Natural killer cell treated with Interleukin-12 subunit alpha and Interleukin-12 subunit beta and Interleukin-15 and Interleukin-18, amount 100 ng/mL, for 72 hours (primary cell): ENCODE results near the gene SLAIN2. TPM values are rescaled to one million over a fixed set of nuclear protein-coding genes. Genes with fewer than 3 reads are reported as not detected.

Experiments
- total RNA-seq, 2 donors: library from RNA; stranded (reverse); gene quantifications; one replicate each; pipeline ENCODE4 v1.2.3, GENCODE V29; 2022

Gene SLAIN2
- total RNA-seq, 2 donors from 2014 or later = 42.4 to 89.3 TPM

Other genes with a start within 250 kb of the SLAIN2 start
- 10 to 100 TPM; 26.1 to 60.2 TPM for gene TXK, start 207.3 kb upstream of the SLAIN2 start, total RNA-seq
- gene TEC, start 71.7 kb upstream of the SLAIN2 start, total RNA-seq = 1 to 10 TPM; 2.0 to 3.1 TPM
- gene SLC10A4, start 141.8 kb downstream of the SLAIN2 start, total RNA-seq = under 1 TPM in 1 of 2 donors, not detected in 1; 0.39 TPM
- gene ZAR1, start 148.7 kb downstream of the SLAIN2 start, total RNA-seq = not detected